ENCODE measurements around the gene NPPC.
"Not testable (repeated sequence)": the region's sequence is repeated elsewhere in the genome, so short reads cannot be mapped to it uniquely, and the experiment has no call there.

Gene NPPC

DNA sequence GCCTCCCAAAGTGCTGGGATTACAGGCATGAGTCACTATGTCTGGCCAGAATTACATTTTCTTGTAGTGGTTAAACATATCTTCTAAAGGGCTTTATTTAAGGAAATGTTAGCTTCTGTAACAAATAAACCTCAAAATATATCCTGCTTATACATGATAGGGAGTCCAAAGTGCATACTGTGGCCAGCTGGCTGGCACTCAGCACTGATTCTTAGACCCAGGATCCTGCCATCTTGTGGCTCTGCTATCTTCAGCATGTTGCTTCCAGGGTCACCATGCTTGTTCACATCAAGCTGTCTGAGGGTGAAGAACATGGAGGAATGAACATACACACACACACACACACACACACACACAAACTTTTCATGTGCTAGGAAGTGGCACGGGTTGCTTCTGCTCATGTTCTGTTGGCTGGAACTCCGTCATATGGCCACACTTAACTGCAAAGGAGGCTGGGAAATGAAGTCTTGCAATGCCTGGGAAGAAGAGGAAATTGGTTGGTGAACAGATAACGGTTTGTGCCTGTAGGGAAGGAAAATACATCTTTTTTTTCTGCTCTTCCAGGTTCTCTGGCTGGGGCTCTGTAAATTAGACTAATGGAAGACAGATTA, 40.0 kb downstream of the NPPC start:
- DNase-seq (ENCODE audit: low spot score) = no peak

DNA sequence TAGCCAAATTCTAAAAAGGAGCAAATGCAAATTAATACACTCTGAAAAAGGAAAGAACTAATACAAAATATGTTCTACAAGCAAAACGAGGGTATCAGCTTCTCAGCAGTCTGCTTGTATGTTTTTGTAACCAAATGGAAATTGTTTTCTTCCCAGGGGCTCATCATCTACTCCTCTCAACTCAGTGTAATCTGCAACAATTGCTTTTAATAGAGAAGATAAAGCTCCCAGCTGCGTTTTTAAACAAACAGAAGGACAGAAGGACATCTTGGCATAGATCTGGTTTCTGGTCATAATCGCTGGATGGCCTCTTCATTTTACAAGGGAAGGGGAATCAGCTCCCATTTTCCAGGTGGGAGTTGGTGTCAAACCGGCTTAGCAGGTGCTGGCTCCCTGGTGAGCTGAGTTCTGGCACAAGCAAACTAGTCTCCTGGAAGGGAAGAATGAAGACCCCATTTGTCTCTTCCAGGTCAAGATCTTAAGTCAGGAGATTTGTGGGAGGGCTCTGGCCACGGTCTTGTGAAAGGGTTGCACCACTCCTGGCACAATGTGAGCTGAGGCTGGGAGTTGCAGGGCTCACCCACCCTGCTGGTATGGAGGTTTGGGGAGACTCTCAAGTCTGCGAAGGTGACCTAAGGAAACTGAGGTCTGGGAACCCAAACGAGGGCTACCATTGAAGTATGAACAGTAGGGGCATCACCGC, 41.6 kb downstream of the NPPC start:
- DNase-seq (ENCODE audit: low spot score) = no peak

DNA sequence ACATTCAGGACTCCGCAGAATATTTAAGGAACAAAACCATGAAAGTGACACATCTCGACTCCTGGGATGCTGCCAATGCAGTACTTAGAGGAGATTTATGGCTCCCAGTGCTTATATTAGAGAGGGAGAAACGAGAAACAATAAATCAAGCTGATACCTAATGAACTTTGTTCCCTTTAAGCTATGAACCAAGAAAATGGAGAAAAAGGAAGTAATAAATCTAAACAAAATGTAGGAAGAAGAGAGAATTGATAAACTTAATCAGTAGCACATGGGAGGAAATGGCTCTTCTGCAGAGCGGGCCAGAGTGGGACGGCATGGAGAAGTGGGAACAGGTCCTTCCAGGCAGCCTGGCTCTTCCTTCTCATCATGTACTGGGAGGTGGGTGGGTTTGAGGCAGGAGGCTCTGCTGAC, 42.7 kb downstream of the NPPC start:
- no peak for DNase-seq (ENCODE audit: low spot score)

DNA sequence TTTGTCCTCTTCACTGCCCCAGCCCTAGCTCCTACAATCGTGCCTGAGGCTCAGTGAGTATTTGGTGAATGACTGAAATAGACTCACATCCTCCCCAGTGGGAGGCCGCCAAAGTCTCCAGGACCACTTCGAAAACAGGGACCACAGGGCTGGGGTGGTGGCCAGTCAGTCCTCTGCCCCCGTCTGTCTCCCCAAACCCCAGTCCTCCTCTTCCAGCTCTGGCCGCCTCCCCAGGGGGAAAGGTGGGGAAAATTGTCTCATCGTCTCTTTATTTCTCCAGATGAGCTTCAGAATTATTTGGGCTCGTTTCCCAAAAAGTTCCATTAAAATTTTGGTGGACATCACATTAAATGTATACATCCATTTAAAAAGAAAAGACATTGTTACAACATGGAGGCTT, 43.5 kb downstream of the NPPC start:
- no peak for DNase-seq (ENCODE audit: low spot score)

DNA sequence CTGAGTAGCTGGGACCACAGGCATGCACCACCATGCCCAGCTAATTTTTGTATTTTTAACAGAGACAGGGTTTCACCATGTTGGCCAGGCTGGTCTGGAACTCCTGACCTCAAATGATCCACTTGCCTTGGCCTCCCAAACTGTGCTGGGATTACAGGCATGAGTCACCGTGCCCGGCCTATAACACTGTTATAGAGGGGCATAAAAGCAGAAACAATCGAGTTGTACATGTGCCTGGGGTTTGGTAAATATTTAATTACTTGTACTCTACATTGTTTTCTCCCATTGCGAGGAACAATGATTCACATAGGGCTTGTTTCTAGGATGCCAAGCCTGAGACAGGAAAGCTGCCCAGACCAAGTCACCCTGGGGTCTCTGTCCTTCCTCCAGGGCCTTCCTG, 45.8 kb downstream of the NPPC start:
- not testable (repeated sequence) for DNase-seq (ENCODE audit: low spot score)

DNA sequence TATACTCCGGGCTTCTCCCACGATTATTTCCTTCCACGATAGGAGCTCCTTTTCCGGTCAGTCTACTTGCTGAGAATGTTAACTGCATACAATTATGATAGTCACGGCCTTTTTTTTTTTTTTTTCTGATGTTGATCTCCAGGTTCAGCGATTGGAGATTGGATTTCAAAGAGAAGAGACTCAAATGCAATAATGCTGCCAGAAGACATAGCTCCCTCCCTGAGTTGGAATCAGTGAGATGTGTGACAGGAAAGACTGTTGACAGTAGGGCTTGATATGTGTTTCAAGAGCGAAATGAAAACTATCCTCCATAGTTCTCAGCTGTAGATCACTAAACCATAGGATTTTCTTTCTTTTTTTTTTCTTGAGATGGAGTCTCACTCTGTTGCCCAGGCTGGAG, 47.0 kb downstream of the NPPC start:
- DNase-seq (ENCODE audit: low spot score) = no peak

DNA sequence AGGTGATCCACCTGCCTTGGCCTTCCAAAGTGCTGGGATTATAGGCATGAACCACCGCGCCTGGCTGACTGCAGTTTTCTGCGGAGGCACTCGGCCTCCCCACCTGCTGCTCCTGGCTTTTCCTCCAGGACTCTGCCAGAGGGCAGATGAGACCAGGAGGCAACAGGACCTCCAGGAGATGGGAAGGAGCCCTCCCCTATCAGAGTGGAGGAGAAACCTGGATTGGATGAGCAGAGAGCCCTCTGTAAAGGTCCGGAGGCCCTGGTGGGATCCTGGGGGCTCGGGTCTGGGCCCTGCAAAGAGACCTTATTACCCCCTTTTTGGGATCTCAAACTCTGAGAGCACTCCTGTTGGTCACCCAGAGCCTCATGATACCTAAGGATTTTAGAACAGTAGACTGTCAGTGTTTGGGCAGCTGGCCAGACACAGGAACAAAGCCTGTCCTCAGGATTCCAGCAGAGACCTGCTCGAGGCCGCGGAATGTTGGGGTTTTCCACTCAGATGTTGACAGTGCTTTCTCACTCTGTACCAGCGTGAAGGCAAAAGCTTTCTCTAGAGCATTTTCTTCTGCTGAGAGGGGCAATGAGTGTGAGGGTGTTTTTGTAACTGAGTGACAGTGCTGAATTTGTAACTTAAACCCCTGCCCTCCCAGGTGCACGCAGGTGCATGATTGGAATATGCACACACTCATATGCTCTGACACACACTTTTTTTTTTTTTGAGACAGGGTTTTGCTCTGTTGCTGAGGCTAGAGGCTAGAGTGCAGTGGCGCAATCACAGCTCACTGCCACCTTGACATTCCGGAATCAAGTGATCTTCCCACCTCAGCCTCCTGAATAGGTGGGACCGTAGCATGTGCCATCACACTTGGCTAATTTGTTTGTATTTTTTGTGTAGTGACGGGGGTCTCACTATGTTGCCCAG, 48.4 kb downstream of the NPPC start:
- DNase-seq (ENCODE audit: low spot score) = no peak

DNA sequence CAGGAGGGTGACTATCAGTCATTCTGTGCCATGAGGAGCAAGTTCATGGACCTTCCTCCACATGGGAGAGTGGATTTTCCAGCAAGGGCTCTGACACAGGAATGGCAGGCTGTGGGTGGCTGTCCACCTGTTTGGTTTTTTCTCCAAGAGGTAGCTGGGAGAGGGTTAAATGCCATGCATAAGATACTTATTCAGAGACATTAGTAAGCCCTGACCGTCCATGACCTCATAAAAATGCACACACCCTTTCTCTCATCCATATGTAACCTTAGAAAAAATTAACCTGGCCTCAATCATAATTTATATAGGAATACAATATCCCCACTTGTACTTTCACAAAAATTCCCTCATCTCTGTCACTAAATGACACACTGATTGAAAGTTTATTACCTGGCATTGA, 51.3 kb downstream of the NPPC start:
- no peak for DNase-seq (ENCODE audit: low spot score)

Measured in hepatic stellate cell (primary cell).